Cardiac muscle cell (in vitro differentiated cells and primary cell): ENCODE results near the gene PAFAH2. TPM values are rescaled to one million over a fixed set of nuclear protein-coding genes. Genes with fewer than 3 reads are reported as not detected.

Source experiments
- DNase-seq, 2 donors: peaks; one replicate each; pipeline versions ENCODE4 v3.0.0 to v3.0.0-alpha.2; 2010 to 2017; ENCODE audit warnings: low read depth in 1 of 2, low spot score in 1 of 2
- H3K27ac ChIP-seq: fragments of 200-600 bp; sonication (generic); 2 replicates; pipeline ENCODE4 v1.5.1; 2016
- H3K27me3 ChIP-seq: fragments of 200-600 bp; sonication (generic); 2 replicates; pipeline ENCODE4 v1.6.0; 2016; ENCODE audit warnings: control low read depth
- H3K36me3 ChIP-seq: fragments of 200-600 bp; sonication (generic); 2 replicates; pipeline ENCODE4 v1.5.1; 2016; ENCODE audit warnings: control low read depth
- H3K4me1 ChIP-seq: fragments of 200-600 bp; sonication (generic); 2 replicates; pipeline ENCODE4 v1.8.1; 2017; ENCODE audit warnings: low read depth, mild to moderate bottlenecking, mixed run types
- H3K4me3 ChIP-seq: fragments of 200-600 bp; sonication (generic); 2 replicates; pipeline ENCODE4 v1.5.1; 2016; ENCODE audit warnings: mild to moderate bottlenecking
- H3K9me3 ChIP-seq: fragments of 200-600 bp; sonication (generic); 2 replicates; pipeline ENCODE4 v1.5.1; 2017; ENCODE audit warnings: low read depth, mild to moderate bottlenecking, control low read depth
- CTCF ChIP-seq: IDR thresholded peaks from 2 replicates; pipeline ENCODE4 v1.5.1; 2012; ENCODE audit warnings: low read depth, mild to moderate bottlenecking, low read length
- polyA plus RNA-seq: library from polyadenylated mRNA; unstranded; fragments of >200 nt; fragmentation: Nextera tagmentation; extraction: Ambion mirVana; gene quantifications from 2 replicates; pipeline ENCODE4 v1.2.1, GENCODE V29; 2016
- total RNA-seq: library from RNA; depleted of rRNA; stranded (reverse); fragments of >200 nt; gene quantifications from 2 replicates; pipeline ENCODE4 v1.2.3, GENCODE V29; 2016

Gene PAFAH2
- total and polyA plus RNA-seq, 2 experiments from 2014 or later: 10.9 to 11.2 TPM

DNA sequence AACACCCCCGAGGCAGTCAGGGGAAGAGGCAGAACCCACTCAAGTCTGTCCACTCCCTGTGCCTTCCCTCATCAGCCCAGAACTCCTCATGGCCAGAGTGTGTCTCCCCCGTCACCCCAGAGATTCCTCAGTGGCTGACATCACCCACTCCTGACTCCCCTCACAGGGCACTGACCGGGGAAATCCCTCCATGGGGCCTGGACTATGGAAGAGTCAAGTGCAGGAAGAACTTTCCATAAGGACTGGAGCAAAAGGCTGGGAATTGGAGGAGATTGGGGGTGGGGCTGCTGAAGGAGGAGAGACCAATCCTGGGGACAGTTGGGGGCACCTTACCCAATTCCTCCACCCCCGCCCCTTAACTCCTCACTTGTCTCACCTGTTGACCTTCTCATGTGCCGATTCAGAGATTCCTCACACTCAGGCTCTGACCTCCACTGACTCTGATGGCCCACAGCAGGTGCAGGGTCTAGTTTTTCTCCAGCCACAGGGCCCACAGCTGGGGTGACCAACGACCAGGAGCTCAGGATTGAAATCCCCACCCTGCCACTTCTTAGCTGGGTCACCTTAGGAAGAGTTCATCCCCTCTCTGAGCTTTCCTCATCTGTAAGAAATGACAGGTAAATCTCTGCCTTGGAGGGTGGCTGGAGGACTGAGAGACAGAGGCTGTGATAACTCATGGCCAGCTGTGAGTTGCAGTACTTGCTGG lies 23.2 kb upstream of the PAFAH2 start:
- H3K27me3 ChIP-seq: no peaks in the 10 kb centered on the region
- TF ChIP-seq CTCF: no peak
- no peaks in the 10 kb centered on the region for H3K9me3 ChIP-seq
- H3K36me3 ChIP-seq: no peaks in the 10 kb centered on the region
- H3K4me3 ChIP-seq: no peak overlapping the region
- DNase-seq: no peak
- peaks cover 47% of the 10 kb centered on the region for H3K4me1 ChIP-seq
- peak overlapping the region; percentile 83 for H3K27ac ChIP-seq

GRCh38 chr1:26020330-26020768 lies 22.5 kb upstream of the PAFAH2 start:
- Histone ChIP-seq H3K27ac (peak overlapping the region; percentile 83), H3K9me3 (no peaks in the 10 kb centered on the region), H3K4me3 (no peak overlapping the region), H3K27me3 (no peaks in the 10 kb centered on the region), H3K36me3 (no peaks in the 10 kb centered on the region), H3K4me1 (peaks cover 48% of the 10 kb centered on the region)
- TF ChIP-seq CTCF: no peak
- DNase-seq: peak in 1 of 2 donors; percentile 57

GRCh38 chr1:26019641-26020315 lies 21.9 kb upstream of the PAFAH2 start:
- Histone ChIP-seq H3K27ac (peak overlapping the region; percentile 83), H3K4me3 (no peak overlapping the region), H3K4me1 (peaks cover 51% of the 10 kb centered on the region), H3K36me3 (no peaks in the 10 kb centered on the region), H3K27me3 (no peaks in the 10 kb centered on the region), H3K9me3 (no peaks in the 10 kb centered on the region)
- no peak for DNase-seq
- TF ChIP-seq CTCF: no peak

- H3K27ac ChIP-seq: peak overlapping the region; percentile 94
- TF ChIP-seq CTCF: no peak
- peaks cover 41% of the 10 kb centered on the region for H3K4me1 ChIP-seq
- H3K4me3 ChIP-seq: no peak overlapping the region
- DNase-seq: peak in 1 of 2 donors; percentile 77
- no peaks in the 10 kb centered on the region for H3K36me3 ChIP-seq
- H3K9me3 ChIP-seq: no peaks in the 10 kb centered on the region
- H3K27me3 ChIP-seq: no peaks in the 10 kb centered on the region
These were observed 19.7 kb upstream of the PAFAH2 start for GRCh38 chr1:26017606-26018005.

DNA sequence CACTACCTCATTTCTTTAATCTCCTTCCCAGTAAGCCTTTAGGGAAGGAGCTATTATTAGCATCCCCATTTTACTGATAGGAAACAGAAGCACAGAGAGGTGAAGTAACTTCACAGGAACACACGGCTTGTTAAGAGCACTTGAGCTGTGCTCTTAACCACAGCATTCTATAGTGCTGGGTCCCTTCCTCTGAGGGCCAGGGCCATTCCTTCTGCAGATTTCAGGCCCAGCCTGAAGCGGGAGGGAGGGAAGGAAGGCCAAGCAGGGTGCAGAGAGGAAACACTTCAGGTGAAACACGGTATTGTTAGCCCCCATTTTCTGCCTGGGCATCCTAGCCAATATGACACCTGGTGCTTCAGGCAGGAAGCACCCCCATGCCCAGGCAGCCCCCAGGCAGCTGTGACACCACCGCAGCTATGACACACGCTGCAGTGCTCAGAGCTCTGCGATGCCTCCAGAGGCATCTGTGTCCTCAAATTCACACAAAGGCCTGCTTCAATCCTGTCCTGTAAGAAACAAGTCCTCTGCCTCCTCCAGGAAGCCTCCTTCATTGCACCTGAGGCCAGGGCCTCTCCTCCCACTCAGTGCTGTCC lies 19.2 kb upstream of the PAFAH2 start:
- Histone ChIP-seq H3K9me3 (no peaks in the 10 kb centered on the region), H3K4me1 (peaks cover 37% of the 10 kb centered on the region), H3K4me3 (no peak overlapping the region), H3K36me3 (no peaks in the 10 kb centered on the region), H3K27ac (peak overlapping the region; percentile 94), H3K27me3 (no peaks in the 10 kb centered on the region)
- DNase-seq: no peak
- no peak for TF ChIP-seq CTCF
